NCI-H2081 treated with DMSO at 0.1 percent for 48 hours (cell line): ENCODE measurements around the gene MIEF1.

Experiments used
- DNase-seq: peaks from one replicate; lab custom pipeline; 2025; lab: John Stamatoyannopoulos, UW

Gene MIEF1

GRCh38 chr22:39502109-39502788 is at the start of gene MIEF1:
Gene MIEF1 (plus strand): TSS chr22:39502290. CDS start chr22:39511295, 9,005 bp downstream.
- DNase-seq: no peak

GRCh38 chr22:39452740-39453040 is 49.4 kb upstream of the MIEF1 start:
- DNase-seq: no peak

GRCh38 chr22:39453765-39454378 is 48.2 kb upstream of the MIEF1 start:
- DNase-seq: no peak

GRCh38 chr22:39454385-39454871 is 47.7 kb upstream of the MIEF1 start:
- DNase-seq: no peak

GRCh38 chr22:39456522-39457197 is 45.4 kb upstream of the MIEF1 start, which contains the start of gene MGAT3:
Gene MGAT3 (plus strand): TSS chr22:39457012. CDS start chr22:39487348, 30,336 bp downstream.
- no peak for DNase-seq

- no peak for DNase-seq
Observed at GRCh38 chr22:39457198-39457555, 44.9 kb upstream of the MIEF1 start.

- no peak for DNase-seq
Observed at GRCh38 chr22:39457556-39458443, 44.3 kb upstream of the MIEF1 start.

- DNase-seq: no peak
Observed at GRCh38 chr22:39458444-39459083, 43.5 kb upstream of the MIEF1 start.

- DNase-seq: no peak
Observed at GRCh38 chr22:39459681-39460080, 42.4 kb upstream of the MIEF1 start.

- no peak for DNase-seq
Observed at GRCh38 chr22:39462443-39463221, 39.5 kb upstream of the MIEF1 start.

- DNase-seq: no peak
Observed at GRCh38 chr22:39463277-39463676, 38.8 kb upstream of the MIEF1 start.

- no peak for DNase-seq
Observed at GRCh38 chr22:39463931-39464390, 38.1 kb upstream of the MIEF1 start.

- DNase-seq: no peak
Observed at GRCh38 chr22:39466228-39467006, 35.7 kb upstream of the MIEF1 start.

GRCh38 chr22:39467390-39467895 is 34.6 kb upstream of the MIEF1 start:
- DNase-seq: no peak

- DNase-seq: no peak
Observed at GRCh38 chr22:39468487-39469325, 33.4 kb upstream of the MIEF1 start.

GRCh38 chr22:39469326-39469680 is 32.8 kb upstream of the MIEF1 start:
- no peak for DNase-seq

- DNase-seq: no peak
Observed at GRCh38 chr22:39469681-39470450, 32.2 kb upstream of the MIEF1 start.
